B cell (primary cell): ENCODE data around the gene DNAJC15. TPM values are rescaled to one million over a fixed set of nuclear protein-coding genes. Genes with fewer than 3 reads are reported as not detected.

Source experiments
- ATAC-seq: fragments of 200-7000 bp; cut with Tn5 transposase; one replicate; pipeline ENCODE4 v1.10.0; 2021; ENCODE audit warnings: low read depth, mild to moderate bottlenecking, moderate number of reproducible peaks, moderate library complexity
- CTCF ChIA-PET: fragments of 350-600 bp; sonication (Branson Sonifier 250); formaldehyde crosslinking; loops from one replicate; lab custom pipeline; 2021; ENCODE audit warnings: antibody characterized with exemption, inconsistent platforms; lab: Charles Lee
- POLR2A ChIA-PET: fragments of 350-600 bp; sonication (Branson Sonifier 250); formaldehyde crosslinking; loops from one replicate; lab custom pipeline; 2021; ENCODE audit warnings: antibody characterized with exemption; lab: Charles Lee
- DNase-seq: peaks from one replicate; pipeline ENCODE4 v3.0.0; 2013
- H2AFZ ChIP-seq: 2 replicates; pipeline ENCODE4 v1.6.1; 2012; ENCODE audit warnings: mild to moderate bottlenecking, low read depth, low read length; ENCODE audit not compliant: insufficient read depth, poor library complexity, severe bottlenecking
- H3K27ac ChIP-seq, 2 donors: 1 replicate in 1 of 2; 2 replicates in 1 of 2; pipeline ENCODE4 v1.5.1; 2012 to 2013; ENCODE audit warnings: low read length in 2 of 2, mild to moderate bottlenecking in 2 of 2, moderate library complexity in 1 of 2
- H3K27me3 ChIP-seq, 4 experiments: fragments of 200-600 bp in 1 of 4; sonication (generic) in 1 of 4; replicated peaks in 1 of 4; 1 replicate in 2 of 4; 2 replicates in 2 of 4; pipeline versions ENCODE4 v1.6.1 to v1.7.0; 2013 to 2016; ENCODE audit warnings: low read length in 3 of 4, mild to moderate bottlenecking in 2 of 4, mixed read lengths in 1 of 4, moderate library complexity in 1 of 4; ENCODE audit not compliant: insufficient read depth in 4 of 4, control insufficient read depth in 3 of 4; ENCODE audit errors: control extremely low read depth in 1 of 4
- H3K36me3 ChIP-seq, 2 experiments: replicated peaks in 1 of 2; 1 replicate in 1 of 2; 2 replicates in 1 of 2; pipeline versions ENCODE4 v1.6.1 to v1.7.1; 2013; ENCODE audit warnings: low read length in 1 of 2; ENCODE audit not compliant: insufficient read depth in 2 of 2, control insufficient read depth in 1 of 2; ENCODE audit errors: control extremely low read depth in 1 of 2, extremely low read depth in 1 of 2
- H3K4me1 ChIP-seq, 2 donors: fragments of 200-600 bp in 1 of 2; sonication (generic) in 1 of 2; 1 replicate in 1 of 2; 2 replicates in 1 of 2; pipeline versions ENCODE4 v1.5.1 to v1.6.1; 2013 to 2017; ENCODE audit warnings: low read length in 2 of 2; ENCODE audit not compliant: control insufficient read depth in 2 of 2, insufficient read depth in 2 of 2
- H3K4me2 ChIP-seq: replicated peaks from 2 replicates; pipeline ENCODE3; 2012; ENCODE audit warnings: mild to moderate bottlenecking, low read depth, low read length; ENCODE audit not compliant: poor library complexity, severe bottlenecking
- H3K4me3 ChIP-seq, 5 experiments: fragments of 200-600 bp in 1 of 5; sonication (generic) in 1 of 5; 1 replicate in 3 of 5; 2 replicates in 2 of 5; pipeline versions ENCODE4 v1.5.1 to v1.7.0; 2011 to 2016; ENCODE audit warnings: low read length in 4 of 5, mild to moderate bottlenecking in 4 of 5, low read depth in 2 of 5, control low read depth in 1 of 5, moderate library complexity in 1 of 5; ENCODE audit not compliant: insufficient read depth in 1 of 5; ENCODE audit errors: control extremely low read depth in 1 of 5, extremely low read depth in 1 of 5
- H3K79me2 ChIP-seq: fragments of 200-600 bp; sonication (generic); one replicate; pipeline ENCODE4 v1.6.0; 2016; ENCODE audit warnings: low read length; ENCODE audit not compliant: control insufficient read depth, insufficient read depth
- H3K9ac ChIP-seq: fragments of 200-600 bp; sonication (generic); 2 replicates; pipeline ENCODE4 v1.6.1; 2017; ENCODE audit warnings: mild to moderate bottlenecking, low read length, moderate library complexity
- H3K9me3 ChIP-seq, 3 donors: one replicate each; pipeline versions ENCODE4 v1.6.1 to v1.7.1; 2013; ENCODE audit warnings: low read length in 2 of 3; ENCODE audit not compliant: control insufficient read depth in 2 of 3, insufficient read depth in 1 of 3; ENCODE audit errors: control extremely low read depth in 1 of 3
- H4K20me1 ChIP-seq: 2 replicates; pipeline ENCODE4 v1.6.0; 2012; ENCODE audit warnings: mild to moderate bottlenecking, low read length; ENCODE audit not compliant: insufficient read depth, control insufficient read depth, poor library complexity, severe bottlenecking
- H3K27ac Mint-ChIP-seq: one replicate; pipeline ENCODE4 v1.8.0; 2021; ENCODE audit warnings: mixed read lengths
- H3K27me3 Mint-ChIP-seq: one replicate; pipeline ENCODE4 v1.8.0; 2021; ENCODE audit warnings: mixed read lengths
- H3K4me1 Mint-ChIP-seq: one replicate; pipeline ENCODE4 v1.8.0; 2021; ENCODE audit warnings: mixed read lengths
- H3K4me3 Mint-ChIP-seq: one replicate; pipeline ENCODE4 v1.8.0; 2021; ENCODE audit warnings: mixed read lengths
- H3K9me3 Mint-ChIP-seq: one replicate; pipeline ENCODE4 v1.8.0; 2022; ENCODE audit warnings: mixed read lengths; ENCODE audit not compliant: insufficient read depth
- CTCF ChIP-seq: fragments of 200-600 bp; IDR thresholded peaks from one replicate; pipeline ENCODE4 v1.8.0; 2022; ENCODE audit warnings: antibody characterized with exemption, mild to moderate bottlenecking
- EZH2 ChIP-seq: IDR thresholded peaks from 2 replicates; pipeline ENCODE4 v1.6.1; 2012; ENCODE audit warnings: borderline replicate concordance, low read depth, mild to moderate bottlenecking, moderate library complexity, low read length; ENCODE audit not compliant: insufficient read depth, poor library complexity, severe bottlenecking
- WGBS: methylation state at CpG from one replicate; pipeline ENCODE4 v1.1.5; 2013; ENCODE audit warnings: missing lambda C conversion rate; ENCODE audit not compliant: insufficient coverage; 5-methylcytosine and 5-hydroxymethylcytosine counted together
- intact Hi-C: fragments of 100-400 bp; cut with micrococcal nuclease; formaldehyde crosslinking; loops from one replicate; pipeline ENCODE4 v1.10.0; 2022
- polyA plus RNA-seq: library from polyadenylated mRNA; depleted of rRNA; stranded (reverse); fragments of >200 nt; gene quantifications from 2 replicates; pipeline ENCODE4 v1.2.3, GENCODE V29; 2012
- total RNA-seq, 2 donors: library from RNA; stranded (reverse); fragments of 120-200 nt in 1 of 2; gene quantifications; 1 replicate in 1 of 2; 2 replicates in 1 of 2; pipeline versions ENCODE4 v1.2.3 to v1.2.4, GENCODE V29; 2013 to 2022

Gene DNAJC15
- total and polyA plus RNA-seq, 2 donors (not counting 1 experiment from before 2014, with no cell fraction given): 11.5 to 15.2 TPM

DNA sequence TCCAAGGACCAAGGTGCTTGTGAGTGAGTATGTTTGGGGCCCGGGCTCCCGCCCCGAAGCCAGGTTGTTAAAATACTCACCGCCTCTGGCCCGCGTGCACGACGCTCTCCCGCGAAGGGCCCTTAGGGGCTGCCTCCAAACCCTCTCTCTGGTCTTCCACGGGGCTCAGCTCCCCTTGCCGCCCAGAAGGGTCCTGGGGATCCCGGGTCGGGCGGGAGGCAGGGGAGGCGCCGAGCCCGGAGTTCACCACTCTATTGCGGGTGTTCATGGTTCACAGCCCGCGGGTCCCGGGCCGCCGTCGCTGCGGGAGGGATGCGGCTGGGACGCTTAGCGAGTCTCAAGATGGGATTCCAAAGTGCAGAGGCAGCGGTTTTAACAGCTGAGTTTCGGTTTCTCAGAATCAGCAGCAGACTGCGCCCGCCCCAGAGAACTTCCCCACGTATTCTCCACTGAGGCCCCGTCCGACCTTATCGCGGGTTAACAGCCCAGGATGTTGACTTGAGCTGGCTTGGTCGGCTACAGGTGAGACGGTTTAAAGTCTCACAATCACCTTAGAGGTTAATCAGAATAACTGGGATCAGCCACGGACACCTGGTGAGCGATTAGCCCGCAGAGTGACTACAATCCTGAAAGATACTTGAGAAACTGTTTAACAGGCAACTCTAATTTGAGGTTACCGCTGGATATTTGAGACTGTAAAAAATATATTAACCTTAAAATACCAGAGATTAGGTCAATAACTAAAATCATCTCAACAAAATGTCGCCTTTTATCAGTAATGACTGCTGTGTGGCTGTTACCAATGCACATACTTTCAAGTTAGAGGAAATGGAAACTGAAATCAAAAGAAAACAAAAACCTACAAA is 31.3 kb upstream of the DNAJC15 start, which contains the start of gene EPSTI1:
Gene EPSTI1, minus strand, starts transcription at position 344 of the 866 bp plus-strand sequence. Its CDS starts 76 bp downstream, at position 268.
- Histone ChIP-seq H3K9me3 (no peaks in the 10 kb centered on the region), H3K27ac (peak within 1 kb of the TSS; percentile 93 to 95), H3K79me2 (peaks cover 45% of the 10 kb centered on the region), H2AFZ (peak within 1 kb of the TSS; percentile 78), H3K36me3 (no peaks in the 10 kb centered on the region), H3K9ac (peak within 1 kb of the TSS; percentile 84), H3K4me2 (peak within 1 kb of the TSS; percentile 74), H3K4me3 (peak within 1 kb of the TSS; percentile 70 to 91 (median 80)), H3K4me1 (peaks cover 30 to 45% of the 10 kb centered on the region in 2 donors), H4K20me1 (no peaks in the 10 kb centered on the region), H3K27me3 (no peaks in the 10 kb centered on the region)
- H3K4me1 Mint-ChIP-seq: peaks cover 46% of the 10 kb centered on the region
- intact Hi-C loops: loop anchor here (1.0 to 5.0 kb wide), 5 partner anchors 15 to 1280 kb away; partner anchors contain the start of gene DNAJC15
- peak within 1 kb of the TSS; percentile 99 for H3K27ac Mint-ChIP-seq
- ChIA-PET POLR2A (interaction anchor here (0.7 to 3.6 kb wide), 13 partner anchors 10 to 108 kb away, joined by 3 to 19 read pairs (median 4); partner anchors contain the start of gene DNAJC15), CTCF (interaction anchor here (0.8 to 6.7 kb wide), 13 partner anchors 10 to 104 kb away, joined by 3 to 53 read pairs (median 5); partner anchors contain the start of gene DNAJC15)
- H3K27me3 Mint-ChIP-seq: no peaks in the 10 kb centered on the region
- no peak for TF ChIP-seq CTCF
- no peak for TF ChIP-seq EZH2
- DNase-seq (peak; percentile 87), ATAC-seq (peak; percentile 82)
- H3K4me3 Mint-ChIP-seq: peak within 1 kb of the TSS; percentile 96
- WGBS: under 1% methylated on average over 39 of the region's 45 CpGs
- H3K9me3 Mint-ChIP-seq: no peaks in the 10 kb centered on the region
